HCT116 (cell line): Measurements from ENCODE around the gene CHCHD3. TPM values are rescaled to one million over a fixed set of nuclear protein-coding genes. Genes with fewer than 3 reads are reported as not detected.
"Not testable (repeated sequence)": the region's sequence is repeated elsewhere in the genome, so short reads cannot be mapped to it uniquely, and the experiment has no call there.

Experiments used
- ATAC-seq: fragments of 200-7000 bp; cut with Tn5 transposase; 2 replicates; pipeline ENCODE4 v1.9.1; 2020; ENCODE audit warnings: mild to moderate bottlenecking, moderate library complexity
- BruUV-seq: library from RNA; stranded (reverse); fragments of 400-500 nt; replicated peaks from 2 replicates; lab custom pipeline; 2021; lab: Mats Ljungman, UMichigan
- CTCF ChIA-PET: fragments of 300-600 bp; sonication (Branson Sonifier 250); formaldehyde crosslinking; loops from one replicate; lab custom pipeline; 2021; ENCODE audit warnings: antibody characterized with exemption; lab: Charles Lee
- POLR2A ChIA-PET: fragments of 300-600, 350-600 bp; sonication (Branson Sonifier 250); formaldehyde crosslinking; loops from one replicate; lab custom pipeline; 2021; ENCODE audit warnings: antibody characterized with exemption; lab: Charles Lee
- RAD21 ChIA-PET, 2 experiments: fragments of 300-600 bp; sonication (Branson Sonifier 250); formaldehyde crosslinking; loops; one replicate each; lab custom pipeline; 2023; ENCODE audit warnings: low total read pairs in 2 of 2; ENCODE audit not compliant: uncharacterized antibody in 2 of 2, unreplicated experiment in 2 of 2, low non-redundant PET in 1 of 2; lab: Charles Lee
- DNase-seq: peaks from one replicate; pipeline ENCODE4 v3.0.0-alpha.2; 2010; ENCODE audit warnings: low read depth, low spot score
- H2AFZ ChIP-seq: fragments of 200-600 bp; shearing (Covaris generic), sonication (generic); 2 replicates; pipeline ENCODE4 v1.6.1; 2017; ENCODE audit warnings: low read depth, mixed run types, mixed read lengths, antibody characterized with exemption, low read length; ENCODE audit not compliant: poor library complexity, severe bottlenecking
- H3K27ac ChIP-seq: 2 replicates; pipeline ENCODE4 v1.5.1; 2012; ENCODE audit warnings: low read depth, low read length
- H3K27me3 ChIP-seq: fragments of 200-600 bp; sonication (generic); 2 replicates; pipeline ENCODE4 v1.6.1; 2016; ENCODE audit warnings: mixed run types, low read length, mixed read lengths; ENCODE audit not compliant: insufficient read depth
- H3K36me3 ChIP-seq, 2 experiments: fragments of 200-500 bp in 1 of 2; fragments of 200-600 bp in 1 of 2; sonication (Bioruptor generic) in 1 of 2; sonication (generic) in 1 of 2; 2 replicates each; pipeline versions ENCODE4 v1.5.1 to v1.6.1; 2014 to 2016; ENCODE audit warnings: low read length in 2 of 2, inconsistent platforms in 1 of 2, mixed read lengths in 1 of 2, mixed run types in 1 of 2; ENCODE audit not compliant: insufficient read depth in 2 of 2, control insufficient read depth in 1 of 2
- H3K4me1 ChIP-seq, 2 experiments: fragments of 200-600 bp in 1 of 2; sonication (generic) in 1 of 2; 2 replicates each; pipeline versions ENCODE4 v1.5.1 to v1.6.1; 2012 to 2017; ENCODE audit warnings: low read length in 2 of 2, inconsistent platforms in 1 of 2, mild to moderate bottlenecking in 1 of 2, mixed read lengths in 1 of 2, mixed run types in 1 of 2, moderate library complexity in 1 of 2; ENCODE audit not compliant: insufficient read depth in 2 of 2, control insufficient read depth in 1 of 2
- H3K4me2 ChIP-seq: fragments of 200-600 bp; sonication (generic); 2 replicates; pipeline ENCODE4 v1.6.1; 2017; ENCODE audit warnings: mixed run types, low read length, mixed read lengths
- H3K4me3 ChIP-seq, 2 experiments: fragments of 200-600 bp in 1 of 2; sonication (generic) in 1 of 2; replicated peaks in 1 of 2; 2 replicates each; pipeline ENCODE4 v1.5.1; 2011 to 2016; ENCODE audit warnings: low read length in 2 of 2, control low read depth in 1 of 2, low read depth in 1 of 2, mild to moderate bottlenecking in 1 of 2, mixed read lengths in 1 of 2, mixed run types in 1 of 2
- H3K79me2 ChIP-seq: fragments of 200-600 bp; sonication (generic); 2 replicates; pipeline ENCODE4 v1.6.1; 2017; ENCODE audit warnings: mild to moderate bottlenecking, mixed run types, low read length, moderate library complexity, mixed read lengths; ENCODE audit not compliant: insufficient read depth
- H3K9ac ChIP-seq: fragments of 200-600 bp; sonication (generic); 2 replicates; pipeline ENCODE4 v1.6.1; 2016; ENCODE audit warnings: low read length, mixed read lengths
- H3K9me2 ChIP-seq: fragments of 200-600 bp; sonication (generic), shearing (Covaris generic); 2 replicates; pipeline ENCODE4 v1.6.1; 2017; ENCODE audit warnings: mixed run types, mild to moderate bottlenecking, moderate library complexity; ENCODE audit not compliant: insufficient read depth
- H3K9me3 ChIP-seq, 2 experiments: fragments of 200-500 bp in 1 of 2; fragments of 200-600 bp in 1 of 2; sonication (Bioruptor generic) in 1 of 2; sonication (generic) in 1 of 2; 2 replicates each; pipeline ENCODE4 v1.6.1; 2014 to 2017; ENCODE audit warnings: low read length in 2 of 2, mixed read lengths in 2 of 2, inconsistent platforms in 1 of 2, low read depth in 1 of 2, mild to moderate bottlenecking in 1 of 2, mixed run types in 1 of 2, moderate library complexity in 1 of 2; ENCODE audit not compliant: control insufficient read depth in 1 of 2, insufficient read depth in 1 of 2
- H4K20me1 ChIP-seq: fragments of 200-600 bp; sonication (generic), shearing (Covaris generic); 2 replicates; pipeline ENCODE4 v1.6.1; 2017; ENCODE audit warnings: mixed run types, mild to moderate bottlenecking, moderate library complexity; ENCODE audit not compliant: insufficient read depth
- CBX3 ChIP-seq: IDR thresholded peaks from 2 replicates; pipeline ENCODE4 v1.6.1; 2012; ENCODE audit warnings: low read depth
- CEBPB ChIP-seq: IDR thresholded peaks from 2 replicates; pipeline ENCODE4 v1.6.1; 2012; ENCODE audit warnings: low read depth
- EZH2 ChIP-seq: fragments of 200-600 bp; sonication (generic); IDR thresholded peaks from 2 replicates; pipeline ENCODE4 v1.6.1; 2017; ENCODE audit warnings: antibody characterized with exemption, mixed run types
- JUND ChIP-seq: IDR thresholded peaks from 2 replicates; pipeline ENCODE4 v1.6.1; 2012
- POLR2A ChIP-seq: IDR thresholded peaks from 2 replicates; pipeline ENCODE4 v1.7.0; 2011; ENCODE audit warnings: borderline replicate concordance; ENCODE audit not compliant: insufficient read depth, insufficient read length; ENCODE audit errors: extremely low read depth
- SRF ChIP-seq: IDR thresholded peaks from 2 replicates; pipeline ENCODE4 v1.6.1; 2012; ENCODE audit warnings: low read depth
- intact Hi-C: fragments of 100-400 bp; cut with micrococcal nuclease; formaldehyde crosslinking; loops from 2 replicates; pipeline ENCODE4 v1.10.0; 2022
- total RNA-seq: library from RNA; stranded (reverse); gene quantifications from one replicate; pipeline ENCODE4 v1.2.1, GENCODE V29; 2021; ENCODE audit not compliant: unreplicated experiment
- TF ChIP-seq, protein P1 (sequence below): IDR thresholded peaks from 2 replicates; pipeline ENCODE4 v1.6.1; 2012
- TF ChIP-seq, protein P2 (sequence below): IDR thresholded peaks from 2 replicates; pipeline ENCODE4 v1.6.1; 2012; ENCODE audit warnings: low read depth

The CHCHD3 gene
- total RNA-seq, 1 experiment from 2014 or later, result 73.5 TPM

DNA sequence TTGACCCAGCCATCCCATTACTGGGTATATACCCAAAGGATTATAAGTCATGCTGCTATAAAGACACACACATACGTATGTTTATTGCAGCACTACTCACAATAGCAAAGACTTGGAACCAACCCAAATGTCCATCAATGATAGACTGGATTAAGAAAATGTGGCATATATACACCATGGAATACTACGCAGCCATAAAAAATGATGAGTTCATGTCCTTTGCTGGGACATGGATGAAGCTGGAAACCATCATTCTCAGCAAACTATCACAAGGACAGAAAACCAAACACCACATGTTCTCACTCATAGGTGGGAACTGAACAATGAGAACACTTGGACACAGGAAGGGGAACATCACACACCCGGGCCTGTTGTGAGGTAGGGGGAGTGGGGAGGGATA is 179.6 kb downstream of the CHCHD3 start:
- H3K9me2 ChIP-seq, H4K20me1 ChIP-seq, ATAC-seq, H2AFZ ChIP-seq, H3K79me2 ChIP-seq, H3K36me3 ChIP-seq, H3K9me3 ChIP-seq, RAD21 ChIA-PET, DNase-seq, H3K27me3 ChIP-seq, BruUV-seq, H3K27ac ChIP-seq, H3K4me3 ChIP-seq, H3K9ac ChIP-seq, CTCF ChIA-PET, H3K4me2 ChIP-seq, H3K4me1 ChIP-seq, intact Hi-C loops, POLR2A ChIA-PET: not testable (repeated sequence)

DNA sequence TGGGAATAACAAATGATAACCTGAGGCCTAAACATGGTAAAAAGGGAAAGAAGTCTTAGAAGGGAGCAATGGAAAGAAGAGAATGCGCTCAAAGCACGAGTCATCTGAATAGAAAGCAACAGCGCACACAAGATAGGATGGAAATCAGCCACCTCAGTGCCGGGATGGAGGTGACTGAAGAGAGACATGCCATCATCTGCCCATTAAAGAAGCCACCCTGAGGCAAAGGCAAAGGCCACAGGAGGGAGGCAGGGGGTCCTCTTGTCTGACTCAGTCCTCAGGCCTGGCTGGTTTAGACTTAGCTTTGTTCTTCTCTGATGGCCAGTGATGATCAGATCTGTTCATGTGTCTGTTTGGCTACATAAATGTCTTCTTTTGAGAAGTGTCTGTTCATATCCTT is 180.6 kb downstream of the CHCHD3 start:
- ATAC-seq, result no peak
- Histone ChIP-seq H3K4me1 (no peaks in the 10 kb centered on the region), H3K4me3 (no peak overlapping the region)
- intact Hi-C loops, result no loop called here
- no peak for DNase-seq
- no peak for TF ChIP-seq JUND
- TF ChIP-seq, protein P1, sequence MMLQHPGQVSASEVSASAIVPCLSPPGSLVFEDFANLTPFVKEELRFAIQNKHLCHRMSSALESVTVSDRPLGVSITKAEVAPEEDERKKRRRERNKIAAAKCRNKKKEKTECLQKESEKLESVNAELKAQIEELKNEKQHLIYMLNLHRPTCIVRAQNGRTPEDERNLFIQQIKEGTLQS, result no peak
- TF ChIP-seq POLR2A, result no peak
- TF ChIP-seq, protein P2, sequence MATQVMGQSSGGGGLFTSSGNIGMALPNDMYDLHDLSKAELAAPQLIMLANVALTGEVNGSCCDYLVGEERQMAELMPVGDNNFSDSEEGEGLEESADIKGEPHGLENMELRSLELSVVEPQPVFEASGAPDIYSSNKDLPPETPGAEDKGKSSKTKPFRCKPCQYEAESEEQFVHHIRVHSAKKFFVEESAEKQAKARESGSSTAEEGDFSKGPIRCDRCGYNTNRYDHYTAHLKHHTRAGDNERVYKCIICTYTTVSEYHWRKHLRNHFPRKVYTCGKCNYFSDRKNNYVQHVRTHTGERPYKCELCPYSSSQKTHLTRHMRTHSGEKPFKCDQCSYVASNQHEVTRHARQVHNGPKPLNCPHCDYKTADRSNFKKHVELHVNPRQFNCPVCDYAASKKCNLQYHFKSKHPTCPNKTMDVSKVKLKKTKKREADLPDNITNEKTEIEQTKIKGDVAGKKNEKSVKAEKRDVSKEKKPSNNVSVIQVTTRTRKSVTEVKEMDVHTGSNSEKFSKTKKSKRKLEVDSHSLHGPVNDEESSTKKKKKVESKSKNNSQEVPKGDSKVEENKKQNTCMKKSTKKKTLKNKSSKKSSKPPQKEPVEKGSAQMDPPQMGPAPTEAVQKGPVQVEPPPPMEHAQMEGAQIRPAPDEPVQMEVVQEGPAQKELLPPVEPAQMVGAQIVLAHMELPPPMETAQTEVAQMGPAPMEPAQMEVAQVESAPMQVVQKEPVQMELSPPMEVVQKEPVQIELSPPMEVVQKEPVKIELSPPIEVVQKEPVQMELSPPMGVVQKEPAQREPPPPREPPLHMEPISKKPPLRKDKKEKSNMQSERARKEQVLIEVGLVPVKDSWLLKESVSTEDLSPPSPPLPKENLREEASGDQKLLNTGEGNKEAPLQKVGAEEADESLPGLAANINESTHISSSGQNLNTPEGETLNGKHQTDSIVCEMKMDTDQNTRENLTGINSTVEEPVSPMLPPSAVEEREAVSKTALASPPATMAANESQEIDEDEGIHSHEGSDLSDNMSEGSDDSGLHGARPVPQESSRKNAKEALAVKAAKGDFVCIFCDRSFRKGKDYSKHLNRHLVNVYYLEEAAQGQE, result no peak
- TF ChIP-seq EZH2, result no peak
- no peak for TF ChIP-seq CBX3
- TF ChIP-seq CEBPB, result no peak
- TF ChIP-seq SRF, result no peak
- TF ChIP-seq, all 23 proteins: peak for 0
- Histone ChIP-seq H3K79me2 (no peaks in the 10 kb centered on the region), H3K4me2 (no peak overlapping the region), H2AFZ (no peak overlapping the region), H3K27ac (no peak overlapping the region), H3K9me2 (no peaks in the 10 kb centered on the region), H3K9ac (no peak overlapping the region), H3K36me3 (no peaks in the 10 kb centered on the region), H4K20me1 (peaks cover 2% of the 10 kb centered on the region; the same call in 1 of the 2 replicates), H3K9me3 (no peaks in the 10 kb centered on the region), H3K27me3 (no peaks in the 10 kb centered on the region)
- POLR2A ChIA-PET, result no interaction called here
- CTCF ChIA-PET, result no interaction called here
- BruUV-seq, result no TSS peak
- RAD21 ChIA-PET, result no interaction called here
